ENCODE measurements around the gene ZNF584.
"Not testable (repeated sequence)": the region's sequence is repeated elsewhere in the genome, so short reads cannot be mapped to it uniquely, and the experiment has no call there.

Gene ZNF584

GRCh38 chr19:58408152-58409009, at the start of gene ZNF584:
ZNF584 (plus strand) TSS chr19:58408649; CDS start chr19:58409148, 499 bp downstream.
- peak; percentile 98 for ATAC-seq (replicated peaks; ENCODE audit: extremely low read depth, poor library complexity, severe bottlenecking)
- peaks cover 41% of the 10 kb centered on the region for H3K4me1 Mint-ChIP-seq
- H3K27ac Mint-ChIP-seq (ENCODE audit: low read depth), result peak within 1 kb of the TSS; percentile 97

GRCh38 chr19:58361900-58362271, 46.6 kb upstream of the ZNF584 start:
- peaks cover 18% of the 10 kb centered on the region for H3K36me3 Mint-ChIP-seq (ENCODE audit: insufficient read depth)
- no peaks in the 10 kb centered on the region for H3K9me3 Mint-ChIP-seq
- peak overlapping the region; percentile 84 for H3K4me3 Mint-ChIP-seq
- peak overlapping the region; percentile 90 for H3K27ac Mint-ChIP-seq (ENCODE audit: low read depth)
- no peak for DNase-seq (ENCODE audit: low spot score in 2 of 2)
- H3K27me3 Mint-ChIP-seq, result no peaks in the 10 kb centered on the region
- ATAC-seq (replicated peaks; ENCODE audit: extremely low read depth, poor library complexity, severe bottlenecking), result no peak
- H3K4me1 Mint-ChIP-seq, result peaks cover 15% of the 10 kb centered on the region

More at GRCh38 chr19:58408152-58409009, at the start of gene ZNF584:
- peaks cover 7% of the 10 kb centered on the region for H3K36me3 Mint-ChIP-seq (ENCODE audit: insufficient read depth)
- H3K27me3 Mint-ChIP-seq, result no peaks in the 10 kb centered on the region
- H3K4me3 Mint-ChIP-seq, result peak within 1 kb of the TSS; percentile 91
- no peaks in the 10 kb centered on the region for H3K9me3 Mint-ChIP-seq
- DNase-seq (ENCODE audit: low spot score in 2 of 2), result peak; percentile 84 to 86

- DNase-seq (ENCODE audit: low spot score in 2 of 2) (peak; percentile 91 to 95), ATAC-seq (replicated peaks; ENCODE audit: extremely low read depth, poor library complexity, severe bottlenecking) (peak; percentile 90)
- no peaks in the 10 kb centered on the region for H3K27me3 Mint-ChIP-seq
- peak within 1 kb of the TSS; percentile 84 for H3K4me3 Mint-ChIP-seq
- peak within 1 kb of the TSS; percentile 90 for H3K27ac Mint-ChIP-seq (ENCODE audit: low read depth)
- peaks cover 18% of the 10 kb centered on the region for H3K36me3 Mint-ChIP-seq (ENCODE audit: insufficient read depth)
- H3K9me3 Mint-ChIP-seq, result no peaks in the 10 kb centered on the region
- H3K4me1 Mint-ChIP-seq, result peaks cover 15% of the 10 kb centered on the region
These were observed 46.0 kb upstream of the ZNF584 start, which contains the start of gene ZNF497 for GRCh38 chr19:58362272-58362994. ZNF497 (minus strand) TSS chr19:58362751; CDS start chr19:58357635, 5,116 bp downstream.

- Mint-ChIP-seq H3K27ac (ENCODE audit: low read depth) (no peak overlapping the region), H3K4me3 (peak overlapping the region; percentile 16), H3K4me1 (peaks cover 15% of the 10 kb centered on the region), H3K36me3 (ENCODE audit: insufficient read depth) (peaks cover 16% of the 10 kb centered on the region), H3K27me3 (no peaks in the 10 kb centered on the region), H3K9me3 (no peaks in the 10 kb centered on the region)
- DNase-seq (ENCODE audit: low spot score in 2 of 2), result no peak
- no peak for ATAC-seq (replicated peaks; ENCODE audit: extremely low read depth, poor library complexity, severe bottlenecking)
These were observed 44.3 kb upstream of the ZNF584 start for GRCh38 chr19:58364146-58364545.

- Mint-ChIP-seq H3K36me3 (ENCODE audit: insufficient read depth) (peaks cover 15% of the 10 kb centered on the region), H3K27ac (ENCODE audit: low read depth) (no peak overlapping the region), H3K4me1 (peaks cover 12% of the 10 kb centered on the region), H3K27me3 (no peaks in the 10 kb centered on the region), H3K9me3 (no peaks in the 10 kb centered on the region), H3K4me3 (no peak overlapping the region)
- ATAC-seq (replicated peaks; ENCODE audit: extremely low read depth, poor library complexity, severe bottlenecking) (no peak), DNase-seq (ENCODE audit: low spot score in 2 of 2) (no peak)
These were observed 41.6 kb upstream of the ZNF584 start for GRCh38 chr19:58366585-58367430.

GRCh38 chr19:58367698-58368454, 40.6 kb upstream of the ZNF584 start:
- DNase-seq (ENCODE audit: low spot score in 2 of 2), result no peak
- no peak overlapping the region for H3K27ac Mint-ChIP-seq (ENCODE audit: low read depth)
- no peaks in the 10 kb centered on the region for H3K9me3 Mint-ChIP-seq
- no peak for ATAC-seq (replicated peaks; ENCODE audit: extremely low read depth, poor library complexity, severe bottlenecking)
- H3K4me1 Mint-ChIP-seq, result peaks cover 2% of the 10 kb centered on the region
- H3K27me3 Mint-ChIP-seq, result no peaks in the 10 kb centered on the region
- peaks cover 7% of the 10 kb centered on the region for H3K36me3 Mint-ChIP-seq (ENCODE audit: insufficient read depth)
- no peak overlapping the region for H3K4me3 Mint-ChIP-seq

- DNase-seq (ENCODE audit: low spot score in 2 of 2) (no peak), ATAC-seq (replicated peaks; ENCODE audit: extremely low read depth, poor library complexity, severe bottlenecking) (no peak)
- H3K4me1 Mint-ChIP-seq, result no peaks in the 10 kb centered on the region
- no peak overlapping the region for H3K27ac Mint-ChIP-seq (ENCODE audit: low read depth)
- H3K4me3 Mint-ChIP-seq, result no peak overlapping the region
- no peaks in the 10 kb centered on the region for H3K27me3 Mint-ChIP-seq
- H3K9me3 Mint-ChIP-seq, result no peaks in the 10 kb centered on the region
- H3K36me3 Mint-ChIP-seq (ENCODE audit: insufficient read depth), result peaks cover 6% of the 10 kb centered on the region
These were observed 39.7 kb upstream of the ZNF584 start for GRCh38 chr19:58368561-58369360.

GRCh38 chr19:58372311-58373133, 35.9 kb upstream of the ZNF584 start:
- no peak overlapping the region for H3K4me3 Mint-ChIP-seq
- H3K27ac Mint-ChIP-seq (ENCODE audit: low read depth), result no peak overlapping the region
- no peaks in the 10 kb centered on the region for H3K36me3 Mint-ChIP-seq (ENCODE audit: insufficient read depth)
- H3K27me3 Mint-ChIP-seq, result no peaks in the 10 kb centered on the region
- DNase-seq (ENCODE audit: low spot score in 2 of 2) (no peak), ATAC-seq (replicated peaks; ENCODE audit: extremely low read depth, poor library complexity, severe bottlenecking) (no peak)
- H3K4me1 Mint-ChIP-seq, result no peaks in the 10 kb centered on the region
- H3K9me3 Mint-ChIP-seq, result no peaks in the 10 kb centered on the region

- no peak overlapping the region for H3K27ac Mint-ChIP-seq (ENCODE audit: low read depth)
- H3K4me1 Mint-ChIP-seq, result peaks cover 4% of the 10 kb centered on the region
- no peaks in the 10 kb centered on the region for H3K9me3 Mint-ChIP-seq
- no peaks in the 10 kb centered on the region for H3K27me3 Mint-ChIP-seq
- ATAC-seq (replicated peaks; ENCODE audit: extremely low read depth, poor library complexity, severe bottlenecking), result no peak
- no peak overlapping the region for H3K4me3 Mint-ChIP-seq
- H3K36me3 Mint-ChIP-seq (ENCODE audit: insufficient read depth), result no peaks in the 10 kb centered on the region
- DNase-seq (ENCODE audit: low spot score in 2 of 2), result no peak
These were observed 34.2 kb upstream of the ZNF584 start for GRCh38 chr19:58374200-58374599.

GRCh38 chr19:58376724-58377123, 31.7 kb upstream of the ZNF584 start:
- Mint-ChIP-seq H3K36me3 (ENCODE audit: insufficient read depth) (peaks cover 11% of the 10 kb centered on the region), H3K4me1 (peaks cover 22% of the 10 kb centered on the region)
- not testable (repeated sequence) for DNase-seq (ENCODE audit: low spot score in 2 of 2); H3K4me3 Mint-ChIP-seq; ATAC-seq (replicated peaks; ENCODE audit: extremely low read depth, poor library complexity, severe bottlenecking); H3K27me3 Mint-ChIP-seq; H3K27ac Mint-ChIP-seq (ENCODE audit: low read depth); H3K9me3 Mint-ChIP-seq

Data from central memory CD8-positive, alpha-beta T cell (primary cell).